HT1080 (cell line): Measurements from ENCODE around the gene STK17B. TPM values are rescaled to one million over a fixed set of nuclear protein-coding genes. Genes with fewer than 3 reads are reported as not detected.

Experiments
- DNase-seq: peaks from one replicate; pipeline ENCODE4 v3.0.0-alpha.2; 2015; ENCODE audit warnings: low read depth
- total RNA-seq: library from RNA; depleted of rRNA; stranded (reverse); fragments of >200 nt; shearing (Covaris generic); gene quantifications from 2 replicates; pipeline ENCODE4 v1.2.3, GENCODE V29; 2014

STK17B gene
- total RNA-seq, 1 experiment from 2014 or later: 22.1 TPM

GRCh38 chr2:196159221-196159892 lies 12.0 kb downstream of the STK17B start:
- DNase-seq: no peak

- DNase-seq: no peak
Measured at GRCh38 chr2:196155575-196155974, 15.8 kb downstream of the STK17B start.

GRCh38 chr2:196153480-196153879 lies 17.9 kb downstream of the STK17B start:
- DNase-seq: no peak

GRCh38 chr2:196149948-196150347 lies 21.4 kb downstream of the STK17B start:
- no peak for DNase-seq

GRCh38 chr2:196148736-196149135 lies 22.6 kb downstream of the STK17B start:
- DNase-seq: no peak

- DNase-seq: no peak
Measured at GRCh38 chr2:196145256-196145655, 26.1 kb downstream of the STK17B start.

GRCh38 chr2:196144513-196145126 lies 26.8 kb downstream of the STK17B start:
- no peak for DNase-seq

GRCh38 chr2:196143730-196144131 lies 27.6 kb downstream of the STK17B start:
- no peak for DNase-seq

- DNase-seq: no peak
Measured at GRCh38 chr2:196142825-196143224, 28.6 kb downstream of the STK17B start.

- no peak for DNase-seq
Measured at GRCh38 chr2:196140213-196140612, 31.2 kb downstream of the STK17B start.

GRCh38 chr2:196137271-196137670 lies 34.1 kb downstream of the STK17B start:
- DNase-seq: no peak

GRCh38 chr2:196136151-196136550 lies 35.2 kb downstream of the STK17B start:
- no peak for DNase-seq

GRCh38 chr2:196131949-196132925 lies 39.1 kb downstream of the STK17B start:
- no peak for DNase-seq

- peak; percentile 79 for DNase-seq
Measured at GRCh38 chr2:196131384-196131937, 39.9 kb downstream of the STK17B start.

GRCh38 chr2:196130039-196130825 lies 41.1 kb downstream of the STK17B start:
- DNase-seq: no peak

GRCh38 chr2:196128749-196129148 lies 42.6 kb downstream of the STK17B start:
- DNase-seq: no peak

- DNase-seq: no peak
Measured at GRCh38 chr2:196125596-196125995, 45.8 kb downstream of the STK17B start.

GRCh38 chr2:196123679-196124373 lies 47.6 kb downstream of the STK17B start:
- peak; percentile 17 for DNase-seq

- no peak for DNase-seq
Measured at GRCh38 chr2:196119926-196120325, 51.5 kb downstream of the STK17B start.

GRCh38 chr2:196117214-196117705 lies 54.1 kb downstream of the STK17B start:
- no peak for DNase-seq
